Midbrain (tissue), 1 donor: ENCODE measurements around the gene RDH14.

Source experiments
- DNase-seq: peaks from one replicate; lab custom pipeline; 2025; lab: John Stamatoyannopoulos, UW

Gene RDH14, protein sequence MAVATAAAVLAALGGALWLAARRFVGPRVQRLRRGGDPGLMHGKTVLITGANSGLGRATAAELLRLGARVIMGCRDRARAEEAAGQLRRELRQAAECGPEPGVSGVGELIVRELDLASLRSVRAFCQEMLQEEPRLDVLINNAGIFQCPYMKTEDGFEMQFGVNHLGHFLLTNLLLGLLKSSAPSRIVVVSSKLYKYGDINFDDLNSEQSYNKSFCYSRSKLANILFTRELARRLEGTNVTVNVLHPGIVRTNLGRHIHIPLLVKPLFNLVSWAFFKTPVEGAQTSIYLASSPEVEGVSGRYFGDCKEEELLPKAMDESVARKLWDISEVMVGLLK

DNA sequence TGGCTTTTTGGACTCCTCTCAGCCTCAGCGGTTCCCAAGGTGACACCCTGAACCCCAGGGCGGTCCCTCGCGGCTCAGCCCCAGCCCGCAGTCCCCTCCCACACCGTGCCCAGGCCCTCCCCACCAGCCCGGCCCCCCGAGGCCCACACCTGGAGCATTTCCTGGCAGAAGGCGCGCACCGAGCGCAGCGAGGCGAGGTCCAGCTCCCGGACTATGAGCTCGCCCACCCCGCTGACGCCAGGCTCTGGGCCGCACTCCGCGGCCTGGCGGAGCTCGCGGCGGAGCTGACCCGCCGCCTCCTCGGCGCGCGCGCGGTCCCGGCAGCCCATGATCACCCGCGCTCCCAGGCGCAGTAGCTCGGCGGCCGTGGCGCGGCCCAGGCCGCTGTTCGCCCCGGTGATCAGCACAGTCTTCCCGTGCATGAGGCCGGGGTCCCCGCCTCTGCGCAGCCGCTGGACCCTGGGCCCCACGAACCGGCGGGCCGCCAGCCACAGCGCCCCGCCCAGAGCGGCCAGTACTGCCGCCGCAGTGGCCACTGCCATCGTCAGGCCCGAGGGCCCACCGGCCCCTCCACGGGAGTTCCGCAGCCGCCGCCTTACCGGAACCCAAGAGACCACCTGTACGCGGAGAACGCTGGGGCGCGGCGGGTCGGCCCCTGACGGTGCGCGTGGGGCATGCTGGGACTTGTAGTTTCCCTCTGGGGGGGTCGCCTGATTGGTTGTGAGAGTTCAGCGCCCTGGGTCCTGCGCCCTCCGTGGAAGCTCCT is at the start of gene RDH14:
Gene RDH14 (minus strand): TSS at position 623 of the 766 bp plus-strand sequence. CDS start 81 bp downstream, at position 542.
- peak; percentile 94 for DNase-seq

DNA sequence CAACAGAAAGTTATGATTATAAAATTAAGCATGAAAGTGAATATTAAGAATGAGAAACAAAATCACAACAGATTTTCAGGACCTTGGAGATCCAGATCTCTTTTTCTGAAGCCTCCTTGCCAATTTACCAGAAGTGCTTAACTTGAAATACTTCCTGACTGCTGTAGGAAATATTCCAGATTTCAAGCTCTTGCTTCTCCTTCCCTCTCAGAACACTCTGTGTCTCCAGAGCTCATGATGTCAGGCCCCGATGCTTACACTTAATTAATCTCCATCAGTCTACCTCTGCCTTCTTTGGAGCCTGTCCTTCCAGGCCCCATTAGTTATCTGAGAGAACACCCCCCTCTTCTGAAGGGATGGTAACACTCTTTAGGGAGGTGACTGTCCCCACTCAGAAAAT is 49.6 kb upstream of the RDH14 start:
- no peak for DNase-seq

DNA sequence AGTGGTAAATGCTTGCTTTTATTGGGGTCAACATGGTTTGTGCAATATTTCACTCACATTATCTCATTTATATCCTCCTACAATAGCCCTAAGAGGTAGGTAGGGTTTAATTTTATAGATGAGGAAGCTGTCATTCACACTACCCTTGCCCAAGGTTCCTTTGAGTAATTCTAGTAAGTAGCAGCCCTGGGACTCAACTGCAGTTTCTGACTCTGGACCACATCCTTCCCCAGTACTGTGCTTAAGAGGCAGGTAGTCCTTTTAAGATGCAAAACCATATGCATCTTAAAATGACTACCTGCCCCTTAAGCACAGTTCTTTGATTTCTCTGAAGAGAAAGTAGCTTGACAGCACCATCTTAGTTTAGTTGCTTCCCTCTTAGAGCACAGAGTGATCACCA is 44.7 kb upstream of the RDH14 start:
- DNase-seq, result no peak

DNA sequence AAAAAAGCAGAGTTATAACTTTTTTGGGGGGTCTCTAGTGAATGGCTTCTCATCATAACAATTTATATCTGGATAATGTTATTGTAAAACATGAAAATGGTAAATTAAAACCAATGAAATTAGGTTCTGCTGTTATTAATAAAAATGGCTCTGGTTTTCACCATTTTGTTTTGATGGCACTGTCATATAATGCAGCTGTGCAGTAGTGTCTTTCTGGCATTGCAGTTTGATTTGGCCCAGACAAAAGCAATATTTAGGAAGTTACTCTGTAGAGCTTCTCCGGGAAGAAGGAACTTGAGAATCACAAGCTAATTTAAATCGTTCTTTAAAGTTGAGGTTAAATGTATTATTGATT is 44.1 kb upstream of the RDH14 start:
- no peak for DNase-seq

DNA sequence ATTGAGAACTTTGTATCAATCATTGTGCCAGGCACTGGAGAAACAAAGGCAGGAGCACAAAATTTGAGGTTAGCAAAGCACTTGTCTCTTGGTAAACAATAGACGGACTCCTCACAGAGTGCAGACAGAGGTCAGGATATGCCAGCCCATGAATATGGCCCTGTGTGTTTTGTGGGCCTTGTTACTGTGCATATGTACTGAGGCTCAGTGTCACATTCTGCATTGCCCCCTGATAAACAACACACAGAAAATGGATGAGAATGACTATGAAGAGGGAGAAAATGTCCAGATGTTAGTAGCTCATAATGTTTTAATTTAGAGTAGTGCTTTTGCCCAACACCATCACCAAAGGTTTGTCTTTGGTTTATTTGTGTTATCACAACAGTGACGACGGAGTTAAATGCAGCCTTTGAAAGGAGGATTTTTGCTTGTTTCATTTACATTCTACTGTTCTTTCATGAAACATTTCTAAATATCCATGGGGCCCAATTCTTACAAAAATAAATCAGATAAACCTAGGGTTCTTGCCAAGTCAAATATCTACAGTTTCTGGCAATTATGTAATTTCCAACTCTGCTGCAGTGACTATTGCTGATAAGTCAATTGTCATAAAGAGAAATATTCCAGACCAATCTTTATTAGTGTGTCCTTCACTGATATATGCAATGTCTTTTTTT is 43.5 kb upstream of the RDH14 start:
- DNase-seq, result no peak

DNA sequence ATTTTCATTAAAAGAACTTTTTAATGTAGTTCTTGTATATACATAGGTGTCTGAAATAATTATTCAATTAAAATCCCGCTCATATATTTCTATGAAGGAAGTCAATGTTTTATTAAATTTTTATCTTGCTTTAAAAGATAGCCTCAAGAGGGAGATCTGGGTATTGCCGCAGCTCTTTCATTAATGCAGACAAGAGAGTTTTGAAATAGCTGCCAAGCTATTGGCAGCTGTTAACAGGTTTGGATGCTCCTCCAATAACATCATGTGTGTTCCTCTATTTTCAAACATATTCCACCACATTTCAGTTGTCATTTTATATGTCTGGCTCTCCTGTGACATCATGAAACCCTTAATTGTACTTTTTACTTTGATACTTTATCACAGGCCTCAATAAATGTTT is 41.8 kb upstream of the RDH14 start:
- no peak for DNase-seq

DNA sequence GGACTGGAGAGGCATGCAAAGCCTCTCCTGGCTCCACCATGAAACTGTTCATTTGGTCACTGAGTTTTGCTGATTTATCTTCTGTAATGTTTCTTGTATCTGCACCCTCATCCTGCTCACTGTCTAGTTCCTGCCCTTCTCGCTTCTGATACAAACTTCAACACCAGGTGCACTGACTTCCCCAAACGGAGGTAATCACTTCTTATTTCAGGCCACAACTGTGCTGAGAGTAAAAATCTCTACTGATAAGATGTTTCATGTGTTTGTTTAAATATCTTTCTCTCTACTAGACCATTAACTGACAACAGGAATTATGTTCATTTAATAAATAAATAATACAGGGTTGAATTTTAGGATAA is 39.8 kb upstream of the RDH14 start:
- DNase-seq, result no peak

DNA sequence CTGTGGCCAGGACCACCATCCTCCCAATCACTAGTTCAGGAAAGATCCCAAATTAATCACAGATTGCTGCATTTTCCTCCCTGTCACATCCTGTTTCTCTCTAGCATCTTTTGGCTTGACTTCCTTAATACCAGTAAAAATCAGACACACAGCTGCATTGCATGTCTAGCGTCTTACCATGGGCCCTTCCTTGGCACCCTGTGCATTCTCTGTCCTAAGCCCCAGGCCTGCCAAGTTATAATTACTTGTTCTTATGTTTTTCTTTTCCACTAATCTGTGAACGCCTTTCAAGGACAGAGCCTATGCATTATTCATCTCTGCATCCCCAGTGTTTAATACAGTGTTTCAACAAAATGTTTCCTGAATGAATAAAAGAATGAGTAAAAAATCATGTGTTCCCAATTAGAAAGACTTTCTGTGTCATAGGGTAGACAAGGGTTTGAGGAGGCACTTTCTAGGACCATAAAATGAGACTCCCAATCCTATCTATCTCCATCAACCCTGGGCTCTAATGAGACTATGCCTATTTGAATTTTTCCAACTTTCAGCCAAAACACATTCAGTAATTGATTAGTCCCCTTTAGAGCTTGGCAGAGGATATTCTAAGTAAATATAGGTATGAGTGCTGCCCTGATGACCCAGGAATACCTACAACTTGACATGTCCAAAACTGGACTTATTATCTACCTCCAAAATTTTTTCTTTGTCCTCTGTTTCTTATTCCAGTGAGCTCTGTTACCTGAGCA is 39.2 kb upstream of the RDH14 start:
- DNase-seq, result no peak

DNA sequence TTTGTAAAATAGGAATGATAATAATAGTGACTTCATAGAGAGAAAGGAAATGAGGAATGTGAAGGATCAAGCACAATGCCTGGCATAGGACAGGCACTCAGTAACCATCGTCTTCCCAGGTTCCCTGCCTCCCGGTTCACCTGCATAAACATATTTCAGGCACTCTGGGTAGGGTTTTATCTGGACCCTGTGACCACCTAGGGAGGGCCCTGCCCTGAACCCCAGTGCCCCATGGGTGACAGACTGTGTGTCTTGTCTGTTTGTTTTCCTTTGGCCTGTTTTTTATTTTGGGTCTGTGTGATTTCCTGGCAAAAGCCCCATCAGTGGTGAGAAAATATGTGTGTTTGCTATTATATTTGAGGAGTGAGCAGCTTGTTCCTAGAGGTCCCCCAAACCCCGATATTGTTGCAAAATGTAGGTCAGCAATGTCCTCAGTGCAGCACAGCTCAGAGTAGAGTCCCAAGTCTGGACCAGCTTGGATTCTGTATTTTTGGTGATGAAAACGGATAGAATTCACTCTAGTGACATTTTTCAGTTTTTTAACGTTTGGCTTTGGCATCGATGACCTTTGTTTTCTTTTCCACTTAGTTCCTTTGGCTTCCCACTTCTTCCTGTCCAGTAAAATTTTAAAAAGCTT is 38.5 kb upstream of the RDH14 start:
- no peak for DNase-seq

DNA sequence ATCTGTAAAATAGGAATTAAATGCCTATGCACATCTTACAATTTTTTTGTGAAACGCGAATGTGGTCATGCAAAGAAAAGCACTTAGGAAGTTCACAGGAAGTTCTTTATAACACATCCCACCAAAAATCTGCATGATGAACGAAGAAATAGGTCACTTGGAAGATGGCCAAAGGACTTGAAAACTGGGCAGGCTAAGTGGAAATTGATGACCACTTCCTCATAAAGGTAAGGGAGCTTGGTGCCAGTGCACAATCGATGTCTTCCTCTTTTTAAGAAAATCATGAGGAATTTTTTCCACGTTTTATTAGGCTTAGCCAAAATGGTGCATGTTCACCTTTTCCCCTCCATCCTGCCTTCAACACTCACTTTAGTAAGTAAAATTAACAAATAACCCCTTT is 37.2 kb upstream of the RDH14 start:
- DNase-seq, result no peak

DNA sequence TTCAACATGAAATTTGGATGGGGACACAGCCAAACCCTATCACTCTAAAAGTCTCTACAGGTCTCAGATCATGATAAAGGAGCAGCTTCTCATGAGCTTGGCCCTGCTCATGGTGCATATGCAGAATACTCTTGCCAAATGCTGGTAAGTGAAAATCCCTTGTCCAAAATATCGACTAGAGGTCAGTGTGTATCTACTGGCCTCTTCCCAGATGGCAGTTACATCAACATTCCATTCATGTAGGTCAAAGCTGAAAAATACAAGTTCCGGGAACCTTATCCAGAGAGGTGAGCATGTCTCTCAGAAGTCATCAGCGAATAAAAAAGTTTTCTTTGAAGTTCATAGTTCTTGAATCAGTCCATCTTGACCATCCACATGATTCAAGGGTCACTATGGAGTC is 36.5 kb upstream of the RDH14 start:
- no peak for DNase-seq

DNA sequence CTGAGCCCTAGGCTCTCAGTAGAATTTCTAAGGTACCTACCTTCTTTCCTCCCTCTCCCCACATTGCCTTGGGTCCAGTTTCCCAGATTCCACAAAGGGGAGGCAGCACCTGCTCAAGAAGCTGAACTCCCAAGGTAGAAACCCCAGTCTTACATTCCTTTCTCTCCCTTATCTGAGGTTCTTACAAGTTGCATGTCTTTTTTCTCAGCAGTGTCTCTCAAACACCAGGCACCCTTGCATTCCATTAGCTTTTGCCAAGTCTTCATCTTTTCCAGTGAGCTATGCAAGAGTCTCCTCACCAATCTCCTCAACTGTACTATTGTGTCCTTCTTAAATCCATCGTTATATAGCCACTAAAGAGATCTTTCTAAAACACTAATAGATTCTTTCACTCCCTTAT is 33.0 kb upstream of the RDH14 start:
- no peak for DNase-seq

DNA sequence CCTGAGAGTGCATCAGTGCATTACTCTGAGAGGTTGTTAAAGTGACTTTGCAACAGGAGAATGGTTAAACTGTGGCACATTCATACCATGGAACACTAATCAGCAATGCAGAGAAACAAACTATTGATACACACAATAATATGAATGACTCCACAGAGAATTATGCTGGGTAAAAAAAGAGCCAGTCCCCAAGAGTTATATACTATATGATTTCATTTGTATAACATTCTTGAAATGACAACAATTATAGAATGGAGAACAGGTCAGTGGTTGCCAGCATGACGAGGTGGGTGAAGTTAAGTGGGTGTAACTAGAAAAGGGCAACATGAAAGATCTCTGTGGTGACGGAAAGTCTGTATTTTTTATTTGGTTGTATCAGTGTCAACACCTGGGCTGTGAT is 31.9 kb upstream of the RDH14 start:
- no peak for DNase-seq

DNA sequence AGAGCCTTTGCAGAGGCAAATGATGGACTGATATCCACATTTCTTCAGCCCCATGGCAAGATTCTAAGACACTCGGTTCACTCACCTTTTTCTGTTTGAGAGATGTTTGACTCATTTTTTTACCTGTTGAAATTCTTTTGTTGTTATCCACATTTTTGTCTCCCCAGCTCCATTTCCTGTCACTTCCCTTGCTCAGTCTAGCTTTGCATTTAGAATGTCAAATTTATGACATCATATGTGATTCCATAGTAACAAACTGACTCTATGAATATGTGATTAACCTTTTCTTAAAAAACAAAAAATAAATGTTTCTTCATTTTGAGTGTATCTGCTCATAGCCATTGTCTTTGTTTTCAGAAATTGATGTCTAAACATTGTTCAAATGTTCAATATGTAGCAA is 28.9 kb upstream of the RDH14 start, which contains the start of gene NT5C1B:
Gene NT5C1B (minus strand): TSS at position 216 of the 400 bp plus-strand sequence. CDS start 101 bp downstream, at position 115.
- no peak for DNase-seq

DNA sequence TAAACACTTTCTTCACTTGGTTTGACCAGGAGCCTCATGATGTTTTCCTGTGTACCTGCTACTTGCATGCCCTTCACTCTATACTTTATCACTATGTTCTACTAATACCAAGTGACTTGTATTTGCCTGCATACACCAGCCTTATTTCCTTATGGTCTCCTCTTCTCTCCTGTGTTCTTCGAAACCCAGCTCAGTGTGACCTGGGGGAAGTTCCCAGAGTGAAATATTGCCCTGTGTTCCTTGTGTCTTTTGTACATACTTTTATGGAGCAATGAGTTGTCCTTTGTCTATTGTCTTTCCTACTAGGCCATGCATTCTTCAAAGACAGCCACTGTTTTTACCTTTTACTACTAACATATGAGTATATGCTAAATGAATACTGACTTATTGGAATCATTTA is 28.3 kb upstream of the RDH14 start:
- DNase-seq, result no peak

DNA sequence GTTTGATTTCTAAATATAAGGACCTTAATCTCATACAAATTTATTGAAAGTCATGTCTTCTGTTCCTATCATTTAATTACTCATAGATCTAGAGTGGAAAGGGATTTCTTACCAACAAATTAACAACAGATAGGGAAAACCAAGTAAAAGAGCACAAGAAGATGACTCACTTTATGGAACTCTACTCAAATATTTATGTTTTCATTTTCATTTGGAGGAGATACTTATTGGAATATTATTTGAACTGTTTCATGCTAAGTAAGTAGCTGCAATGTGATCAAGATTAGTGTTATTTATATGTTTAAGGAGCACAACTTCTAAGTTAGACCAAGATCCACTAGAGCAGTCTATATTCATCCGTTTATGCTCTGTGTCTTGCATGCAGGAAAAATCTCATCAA is 27.6 kb upstream of the RDH14 start:
- DNase-seq, result no peak

DNA sequence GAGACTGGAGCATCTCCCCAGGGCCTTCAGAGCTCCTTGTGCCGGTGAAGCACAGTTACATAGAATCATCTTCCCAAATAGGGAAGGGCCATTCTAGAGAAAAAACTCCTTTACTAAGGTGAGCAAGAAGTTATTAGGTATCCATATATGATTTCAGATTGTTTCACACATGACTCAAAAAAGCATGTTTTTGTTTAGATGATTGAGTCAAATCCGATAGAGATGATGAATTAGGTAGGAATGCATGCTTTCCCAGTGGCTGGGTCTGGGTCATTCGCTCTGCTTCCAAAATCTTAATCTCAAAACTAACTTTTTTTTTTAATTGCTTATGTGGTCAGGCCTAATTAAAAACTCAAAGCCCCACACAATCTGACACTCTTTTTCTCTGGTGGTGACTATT is 25.1 kb upstream of the RDH14 start:
- DNase-seq, result no peak

DNA sequence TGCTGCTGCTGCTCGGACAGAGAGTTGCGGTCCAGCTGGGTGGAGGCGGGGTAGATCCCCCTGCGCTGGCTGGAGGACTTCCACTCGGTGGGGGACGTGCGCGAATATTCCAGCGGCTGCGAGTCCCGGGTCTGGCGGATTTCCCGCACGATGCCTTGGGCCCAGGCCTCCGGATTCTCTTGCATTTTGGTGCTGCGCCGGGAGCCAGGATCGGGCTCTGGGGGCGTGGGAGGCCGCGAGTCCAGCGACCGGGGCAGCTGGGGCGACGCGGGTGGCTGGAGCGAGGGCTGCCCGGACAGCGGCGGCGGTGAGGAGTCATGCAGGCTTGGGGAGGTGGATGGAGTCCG is 24.1 kb upstream of the RDH14 start:
- no peak for DNase-seq

DNA sequence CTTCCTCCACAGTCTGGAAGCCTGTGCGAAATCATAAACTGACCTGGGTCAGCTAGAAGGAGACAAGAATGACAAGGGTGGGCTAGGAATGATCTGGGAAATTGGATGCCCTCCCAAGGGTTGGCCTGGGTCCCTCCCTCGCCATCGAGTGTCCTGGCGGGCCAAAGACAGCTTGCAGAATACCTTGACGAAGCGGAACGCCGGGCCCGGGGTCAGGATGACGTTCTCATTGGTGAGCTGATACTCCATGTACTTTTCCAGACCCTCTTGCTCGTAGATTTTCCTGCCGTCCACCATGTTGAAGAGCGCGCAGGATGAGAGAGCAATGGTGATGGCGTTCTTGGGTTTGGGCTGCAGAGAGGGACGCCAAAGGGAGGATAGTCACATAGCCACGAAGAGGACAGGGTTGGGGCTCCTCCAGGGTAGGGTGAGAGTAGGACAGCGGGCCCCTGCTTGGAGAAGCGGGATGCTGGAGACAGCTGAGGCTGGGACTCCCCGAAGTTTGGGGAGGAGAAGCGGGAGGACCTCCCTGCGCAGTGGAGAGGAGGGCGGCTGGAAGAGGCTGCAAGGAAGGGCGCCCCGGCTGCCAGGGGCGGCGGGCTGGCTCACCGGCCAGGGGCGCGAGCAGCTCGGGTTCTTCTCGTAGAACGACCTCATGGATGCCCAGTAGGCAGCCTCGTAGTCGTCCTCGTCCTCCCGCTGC is 23.6 kb upstream of the RDH14 start:
- DNase-seq, result no peak

DNA sequence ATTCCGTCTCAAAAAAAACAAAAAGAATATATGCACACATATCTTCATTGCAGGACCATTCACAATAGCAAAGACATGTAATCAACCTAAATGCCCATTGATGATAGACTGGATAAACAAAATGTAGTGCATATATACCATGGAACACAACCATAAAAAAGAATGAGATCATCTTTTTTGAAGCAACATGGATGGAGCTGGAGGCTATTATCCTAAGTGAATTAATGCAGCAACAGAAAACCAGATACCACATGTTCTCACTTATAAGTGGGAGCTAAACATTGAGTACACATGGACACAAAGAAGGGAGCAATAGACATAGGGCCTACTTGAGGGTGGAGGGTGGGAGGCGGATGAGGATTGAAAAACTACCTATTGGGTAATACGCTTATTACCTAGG is 20.2 kb upstream of the RDH14 start:
- DNase-seq, result no peak

DNA sequence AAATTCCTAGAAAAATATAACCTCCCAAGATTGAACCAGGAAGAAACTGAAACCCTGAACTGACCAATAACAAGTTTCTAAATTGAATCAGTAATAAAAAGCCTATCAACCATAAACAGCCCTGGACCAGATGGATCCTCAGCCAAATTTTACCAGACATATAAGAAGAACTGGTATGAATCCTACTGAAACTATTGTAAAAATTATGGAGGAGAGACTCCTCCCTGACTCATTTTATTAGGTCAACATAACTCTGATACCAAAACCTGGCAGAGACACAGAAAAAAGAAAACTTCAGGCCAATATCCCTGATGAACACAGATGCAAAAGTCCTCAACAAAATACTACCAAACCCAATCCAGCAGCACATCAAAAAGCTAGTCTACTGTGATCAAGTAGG is 17.6 kb upstream of the RDH14 start:
- no peak for DNase-seq
